ENCODE results near the gene SYS1.

GRCh38 chr20:45344168-45344860 is 18.6 kb upstream of the SYS1 start:
- TF ChIP-seq CTCF (IDR thresholded peaks at IDR 0.05) (no peak), EZH2 (IDR thresholded peaks at IDR 0.05; ENCODE audit: borderline replicate concordance, insufficient read depth, low read depth, low read length, poor library complexity, severe bottlenecking) (no peak)

Data from B cell (primary cell).